HG03469 (cell line): ENCODE measurements around the gene ZC3H18.
A peak's percentile ranks its signal among the peaks of the same experiment; 100 is the strongest.
"Not testable (repeated sequence)": the region's sequence is repeated elsewhere in the genome, so short reads cannot be mapped to it uniquely, and the experiment has no call there.

Source experiments
- ATAC-seq: cut with Tn5 transposase; IDR thresholded peaks from one replicate; pipeline ENCODE4 v1.9.1; 2021; ENCODE audit warnings: mild to moderate bottlenecking, moderate library complexity, moderate number of reproducible peaks; ENCODE audit not compliant: unreplicated experiment

ZC3H18 gene

GRCh38 chr16:88651989-88652761, 82.0 kb downstream of the ZC3H18 start:
- no peak for ATAC-seq

DNA sequence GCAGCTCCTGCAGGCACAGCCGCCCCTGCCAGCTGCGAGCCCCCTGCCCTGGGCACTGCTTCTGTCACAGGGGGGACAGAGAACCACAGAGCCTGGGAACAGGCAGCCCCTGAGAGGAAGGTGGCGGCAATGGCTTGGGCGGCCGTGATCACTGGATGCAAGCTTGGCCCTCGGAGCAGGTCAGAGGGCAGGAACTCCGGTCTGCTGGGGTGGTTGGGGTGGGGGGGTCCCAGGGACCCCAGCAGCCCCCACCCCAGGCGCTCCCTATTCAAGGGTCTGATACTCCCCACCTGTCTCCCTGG, 82.5 kb downstream of the ZC3H18 start:
- ATAC-seq = no peak

DNA sequence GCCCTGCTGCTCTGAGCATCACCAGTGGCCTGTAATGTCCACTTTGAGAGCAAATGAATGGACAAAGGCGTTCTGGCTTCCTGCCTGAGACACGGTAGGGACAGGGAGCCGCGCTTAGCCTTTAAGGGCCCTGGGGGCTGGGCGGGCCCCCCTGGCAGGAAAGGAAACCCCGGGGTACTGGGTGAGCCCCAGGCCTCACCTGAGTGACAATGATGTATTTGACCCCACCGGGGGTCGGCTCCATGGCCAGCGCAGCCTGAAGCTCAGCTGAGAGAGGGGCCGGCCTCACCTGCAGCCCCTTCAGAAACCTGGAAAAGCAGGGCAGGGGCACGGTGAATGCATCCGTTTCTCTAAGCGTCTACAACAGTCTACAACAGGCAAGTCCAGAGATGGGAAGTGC, 82.9 kb downstream of the ZC3H18 start:
- no peak for ATAC-seq

DNA sequence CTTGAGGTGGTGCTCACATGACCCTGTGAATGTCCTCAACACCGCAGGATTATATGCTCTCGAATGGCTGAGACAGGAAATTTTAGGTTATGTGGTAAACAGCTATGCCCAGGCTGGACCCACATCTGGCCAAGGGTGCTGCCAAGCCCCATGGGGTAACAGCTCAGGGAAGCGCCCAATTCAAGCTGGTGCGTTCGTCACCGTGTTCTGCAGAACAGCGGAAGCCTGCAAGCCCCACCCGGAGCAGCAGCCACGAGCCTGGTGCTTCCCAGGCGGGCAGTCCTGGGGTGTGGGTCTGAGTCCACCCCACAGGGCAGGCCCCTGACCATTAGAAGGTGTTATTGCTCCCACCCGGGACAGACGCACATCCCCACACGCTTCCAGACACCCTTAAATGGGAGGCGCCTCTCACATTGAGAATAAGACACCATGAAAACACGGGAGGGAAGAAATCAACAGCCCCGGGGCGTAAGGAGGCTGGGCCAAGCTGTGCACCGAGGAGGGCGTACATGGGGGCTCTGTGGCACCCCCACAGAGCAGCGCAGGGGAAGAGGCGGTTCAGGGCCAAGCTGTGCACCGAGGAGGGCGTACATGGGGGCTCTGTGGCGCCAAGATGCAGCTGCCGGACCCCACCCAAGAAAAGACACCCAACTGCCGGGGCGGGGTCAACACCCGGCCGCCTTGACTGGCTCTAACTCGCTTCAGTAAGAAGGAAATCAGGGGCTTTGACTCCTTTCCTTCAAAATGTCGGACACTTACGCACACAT, 83.6 kb downstream of the ZC3H18 start:
- ATAC-seq = no peak

DNA sequence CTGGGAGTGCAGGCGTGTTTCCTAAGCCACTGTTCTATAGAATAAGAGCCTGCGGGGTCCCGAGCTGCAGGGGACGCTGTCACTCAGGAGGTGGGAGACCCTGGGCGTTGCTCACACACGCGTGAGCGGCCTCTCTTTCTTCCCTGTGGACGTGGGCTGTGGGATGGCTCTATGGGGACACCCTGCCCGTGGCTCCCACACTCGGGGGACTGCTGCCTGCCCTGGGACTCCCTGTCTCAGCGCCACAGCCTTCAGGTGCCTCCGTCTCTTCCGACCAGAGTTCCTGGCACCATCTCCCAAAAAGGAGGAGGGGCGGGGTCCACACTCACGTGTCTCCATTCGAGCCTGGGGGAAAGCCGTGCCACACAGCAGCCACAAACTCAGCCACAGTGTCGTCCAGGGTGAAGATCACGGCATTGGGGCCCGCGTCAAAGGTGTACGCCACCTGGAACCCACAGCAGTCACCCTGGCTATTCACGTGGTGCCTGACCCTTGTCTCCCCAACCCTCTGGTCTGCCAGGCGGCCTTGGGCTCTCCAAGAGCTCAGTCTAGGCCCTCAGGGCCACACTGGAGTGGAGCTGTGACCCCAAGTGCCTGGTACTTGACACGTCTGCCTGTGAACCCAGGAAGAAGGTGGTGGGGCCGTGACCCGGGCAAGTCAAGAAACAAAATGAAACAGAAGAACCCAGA, 84.3 kb downstream of the ZC3H18 start:
- ATAC-seq = no peak

DNA sequence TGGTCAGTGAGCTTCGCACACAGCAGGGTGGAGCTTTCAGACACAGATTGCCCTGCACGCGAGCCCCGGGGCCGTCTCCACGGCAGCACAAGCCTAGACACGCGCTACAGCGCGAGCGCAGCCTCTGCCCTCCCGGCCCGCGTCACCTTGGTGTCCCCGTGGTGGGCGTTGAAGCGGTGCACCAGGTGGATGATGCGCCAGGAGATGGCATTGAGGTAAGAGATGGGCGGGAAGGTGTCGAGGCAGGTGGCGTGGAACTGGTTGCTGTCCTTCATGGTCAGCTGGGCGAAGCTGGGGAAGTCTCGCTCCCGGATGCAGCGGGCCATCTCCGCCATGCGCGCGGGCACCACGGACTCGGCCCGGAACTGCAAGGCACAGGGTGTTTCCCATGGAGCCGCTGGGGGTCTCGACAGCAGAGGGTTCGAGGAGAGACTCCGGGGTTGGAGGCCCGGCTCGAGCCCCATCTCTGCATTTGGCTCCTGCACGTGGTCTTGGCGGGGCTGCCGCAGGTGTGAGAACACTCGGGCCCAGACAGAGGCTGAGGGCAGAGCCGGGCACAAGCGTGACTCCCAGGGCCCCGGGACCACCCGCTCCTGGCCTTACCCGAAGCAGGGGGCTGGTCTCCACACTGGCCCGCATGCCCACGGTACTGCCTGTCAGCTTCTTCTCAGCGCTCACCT, 85.0 kb downstream of the ZC3H18 start:
- ATAC-seq = no peak

GRCh38 chr16:88655733-88656281, 85.6 kb downstream of the ZC3H18 start:
- ATAC-seq = no peak

DNA sequence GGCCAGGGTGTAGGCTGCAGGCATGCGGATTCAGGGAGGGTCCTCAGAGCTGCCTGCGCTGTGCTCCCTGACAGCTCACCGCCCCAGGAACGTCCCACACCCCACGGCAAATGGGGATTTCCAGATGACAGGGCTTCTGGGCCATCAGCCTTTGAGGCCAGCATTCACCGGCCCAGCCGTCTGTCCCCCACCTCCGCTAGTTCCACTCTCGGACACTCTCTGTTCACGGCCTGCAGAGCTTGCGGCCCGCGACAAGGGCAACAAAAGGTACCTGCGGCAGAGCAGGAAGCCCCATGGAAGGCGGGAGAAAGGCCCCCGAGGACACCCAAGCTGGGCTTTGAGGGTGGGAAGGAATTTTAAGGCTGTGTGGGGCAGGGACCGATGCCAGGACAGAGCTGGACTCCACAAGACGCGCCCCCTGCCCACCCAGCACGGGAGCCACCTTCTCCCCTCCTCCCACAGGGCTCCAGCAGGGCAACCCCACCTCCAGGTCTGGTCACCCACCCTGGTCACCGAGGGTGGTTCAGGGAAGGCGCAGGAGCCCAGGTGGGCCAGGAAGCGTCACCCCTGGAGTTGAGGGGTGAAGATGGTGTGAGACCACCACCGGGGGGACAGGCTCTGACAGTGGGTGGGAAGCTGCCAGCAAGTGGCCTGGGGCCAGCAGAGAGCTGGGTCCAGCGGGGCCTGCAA, 86.2 kb downstream of the ZC3H18 start:
- no peak for ATAC-seq

- ATAC-seq = no peak
Measured at GRCh38 chr16:88657371-88657770, 87.2 kb downstream of the ZC3H18 start.

DNA sequence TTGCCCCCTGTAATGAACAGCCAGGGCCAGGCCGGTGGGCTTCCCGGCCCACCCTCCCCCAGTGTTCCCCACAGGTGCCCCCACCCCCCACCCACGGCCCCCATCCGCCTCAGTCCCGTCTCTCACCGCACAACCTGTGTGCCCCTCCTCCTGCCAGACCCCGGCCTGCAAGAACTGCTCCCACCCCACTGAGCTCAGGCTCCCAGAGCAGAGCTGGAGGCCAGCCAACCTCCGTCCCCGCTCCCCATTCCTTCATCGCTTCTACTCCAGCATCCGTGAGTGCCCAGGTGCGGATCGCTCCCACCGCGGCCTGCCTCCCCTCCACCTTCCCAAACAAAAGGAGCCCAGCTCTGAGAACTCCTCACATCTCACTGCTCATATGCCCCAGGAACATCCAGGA, 88.5 kb downstream of the ZC3H18 start:
- no peak for ATAC-seq

DNA sequence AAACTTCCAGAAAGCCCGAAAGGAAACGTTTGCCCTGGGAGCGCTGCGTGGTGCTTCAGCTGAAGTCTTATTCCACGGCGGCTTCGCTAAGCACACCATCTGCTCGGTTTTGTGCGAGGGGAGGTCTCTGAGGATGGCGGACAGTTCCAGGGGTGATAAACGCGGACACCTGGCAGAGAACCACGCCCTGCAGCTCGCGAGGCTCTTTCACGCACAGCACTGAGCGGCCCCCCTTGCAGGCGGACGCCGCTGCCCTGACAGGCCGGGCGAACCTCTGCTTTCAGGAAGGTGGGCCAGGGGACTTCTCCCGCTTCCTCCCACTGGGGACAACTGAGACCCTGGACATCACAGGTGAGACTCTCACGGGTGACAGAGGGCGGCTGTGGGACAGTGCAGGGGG, 89.0 kb downstream of the ZC3H18 start:
- no peak for ATAC-seq

- no peak for ATAC-seq
Measured at GRCh38 chr16:88661468-88661867, 91.3 kb downstream of the ZC3H18 start.

DNA sequence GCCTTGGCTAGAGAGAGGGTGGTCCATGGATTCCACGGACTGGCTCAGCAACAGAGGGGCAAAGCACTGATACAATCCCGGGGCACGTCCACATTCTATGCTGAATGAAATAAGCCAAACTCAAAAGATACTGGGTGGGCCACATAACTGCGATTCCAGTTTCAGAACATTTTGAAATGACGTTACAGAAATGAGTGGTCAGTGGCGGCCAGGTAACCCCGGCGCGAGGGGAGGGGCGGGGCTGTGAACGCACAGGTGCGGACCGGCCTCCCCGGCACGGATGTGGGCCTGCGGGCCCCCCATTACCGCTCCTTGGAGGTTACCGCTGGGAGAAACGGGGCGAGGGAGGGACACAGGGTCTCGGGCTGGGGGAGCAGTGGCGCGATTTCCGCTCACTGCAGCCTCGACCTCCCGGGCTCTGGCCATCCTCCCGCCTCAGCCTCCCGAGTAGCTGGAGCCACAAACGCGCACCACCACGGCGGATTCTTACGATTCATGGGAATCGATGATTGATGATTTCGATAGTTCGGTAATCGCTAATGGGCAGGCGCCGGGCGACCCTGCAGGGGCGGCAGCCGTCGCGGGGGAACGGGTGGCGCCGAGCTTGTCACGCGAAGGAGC, 92.1 kb downstream of the ZC3H18 start:
- ATAC-seq = no peak

- peak; percentile 88 for ATAC-seq
Measured at GRCh38 chr16:88662843-88663606, 92.8 kb downstream of the ZC3H18 start, which contains the start of gene MVD. TSS of gene MVD (minus strand) at chr16:88663091. CDS start at chr16:88663080, 11 bp downstream.

- ATAC-seq = no peak
Measured at GRCh38 chr16:88665148-88665547, 94.9 kb downstream of the ZC3H18 start.

GRCh38 chr16:88665570-88665969, 95.4 kb downstream of the ZC3H18 start:
- no peak for ATAC-seq

DNA sequence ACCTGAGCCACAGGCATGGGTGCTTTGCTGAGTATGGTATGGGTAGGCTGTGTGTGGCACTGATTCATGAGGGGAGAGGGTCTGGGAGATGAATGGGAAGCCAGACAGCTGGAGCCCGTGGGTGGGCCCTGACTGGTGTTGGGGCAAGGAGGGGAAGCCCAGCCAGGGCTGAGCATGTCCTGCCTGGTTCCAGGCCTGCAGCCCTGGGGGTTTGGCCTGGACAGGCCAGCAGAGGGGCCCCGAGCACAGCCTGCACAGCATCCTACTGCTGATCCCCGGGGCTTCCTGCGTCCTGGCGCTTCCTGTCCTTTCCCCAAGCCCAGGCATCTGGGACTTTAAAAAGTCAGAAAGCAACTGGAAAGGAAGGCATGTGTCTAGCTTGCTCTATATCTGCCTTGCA, 97.3 kb downstream of the ZC3H18 start:
- no peak for ATAC-seq

DNA sequence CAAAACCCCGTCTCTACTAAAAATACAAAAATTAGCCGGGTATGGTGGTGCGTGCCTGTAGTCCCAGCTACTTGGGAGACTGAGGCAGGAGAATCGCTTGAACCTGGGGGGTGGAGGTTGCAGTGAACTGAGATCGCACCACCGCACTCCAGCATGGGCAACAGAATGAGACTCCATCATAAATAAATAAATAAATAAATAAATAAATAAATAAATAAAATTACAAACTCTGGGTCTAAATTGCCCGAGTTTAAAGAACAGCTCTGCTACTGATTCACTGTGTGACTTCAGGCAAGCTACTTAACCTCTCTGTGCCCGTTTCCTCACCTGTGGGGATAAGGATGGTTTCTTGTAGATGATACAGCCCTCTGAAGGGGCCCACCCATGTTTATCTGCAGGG, 99.3 kb downstream of the ZC3H18 start:
- ATAC-seq = not testable (repeated sequence)

- no peak for ATAC-seq
Measured at GRCh38 chr16:88669980-88670379, 99.8 kb downstream of the ZC3H18 start.
